IMR-90 (cell line): Measurements from ENCODE around the gene RAD51AP1. TPM values are rescaled to one million over a fixed set of nuclear protein-coding genes. Genes with fewer than 3 reads are reported as not detected.
A peak's percentile ranks its signal among the peaks of the same experiment; 100 is the strongest.

Experiments
- ATAC-seq: fragments of 200-7000 bp; cut with Tn5 transposase; 2 replicates; pipeline ENCODE4 v1.9.1; 2020; ENCODE audit warnings: low read depth, mild to moderate bottlenecking, moderate library complexity
- BruUV-seq: library from RNA; stranded (reverse); fragments of 400-500 nt; replicated peaks from 2 replicates; lab custom pipeline; 2021; lab: Mats Ljungman, UMichigan
- CTCF ChIA-PET: fragments of 300-600 bp; formaldehyde crosslinking; extraction: SDS; loops from one replicate; lab custom pipeline; 2021; ENCODE audit warnings: antibody characterized with exemption; lab: Yijun Ruan, JAX
- POLR2A ChIA-PET: fragments of 300-600 bp; sonication (Branson Sonifier 250); formaldehyde crosslinking; loops from one replicate; lab custom pipeline; 2022; ENCODE audit warnings: antibody characterized with exemption; ENCODE audit not compliant: unreplicated experiment; lab: Charles Lee
- DNase-seq: peaks from one replicate; pipeline ENCODE4 v3.0.0; 2013
- H2AFZ ChIP-seq: replicated peaks from 2 replicates; pipeline ENCODE3; 2013; ENCODE audit warnings: low read length, mild to moderate bottlenecking; ENCODE audit not compliant: poor library complexity
- H2AK5ac ChIP-seq: 2 replicates; pipeline ENCODE4 v1.6.1; 2013; ENCODE audit warnings: low read depth, low read length, inconsistent platforms
- H2AK9ac ChIP-seq: replicated peaks from 2 replicates; pipeline ENCODE3; 2013; ENCODE audit warnings: mild to moderate bottlenecking, low read depth, low read length, moderate library complexity; ENCODE audit not compliant: poor library complexity
- H2BK120ac ChIP-seq: 2 replicates; pipeline ENCODE4 v1.6.1; 2013; ENCODE audit warnings: low read depth, low read length, inconsistent platforms
- H2BK15ac ChIP-seq: 3 replicates; pipeline ENCODE4 v1.6.1; 2013; ENCODE audit warnings: low read depth, low read length, inconsistent platforms
- H2BK20ac ChIP-seq: 2 replicates; pipeline ENCODE4 v1.6.1; 2013; ENCODE audit warnings: low read depth, mild to moderate bottlenecking, inconsistent platforms, low read length, moderate library complexity
- H2BK5ac ChIP-seq: 2 replicates; pipeline ENCODE4 v1.6.1; 2013; ENCODE audit warnings: mild to moderate bottlenecking, low read depth, low read length, inconsistent platforms; ENCODE audit not compliant: poor library complexity, severe bottlenecking
- H3K14ac ChIP-seq: replicated peaks from 2 replicates; pipeline ENCODE4 v1.6.1; 2013; ENCODE audit warnings: low read depth, low read length, inconsistent platforms
- H3K18ac ChIP-seq: 2 replicates; pipeline ENCODE4 v1.6.1; 2013; ENCODE audit warnings: low read depth, low read length, control low read depth
- H3K23ac ChIP-seq: 2 replicates; pipeline ENCODE4 v1.6.1; 2013; ENCODE audit warnings: low read depth, low read length, inconsistent platforms
- H3K27ac ChIP-seq: 2 replicates; pipeline ENCODE4 v1.5.1; 2013; ENCODE audit warnings: mild to moderate bottlenecking, control low read depth, low read length; ENCODE audit not compliant: insufficient read depth
- H3K27me3 ChIP-seq: 2 replicates; pipeline ENCODE4 v1.6.1; 2013; ENCODE audit warnings: low read length; ENCODE audit not compliant: control insufficient read depth, insufficient read depth
- H3K36me3 ChIP-seq: 2 replicates; pipeline ENCODE4 v1.6.1; 2013; ENCODE audit warnings: low read length, mixed read lengths; ENCODE audit not compliant: control insufficient read depth, insufficient read depth
- H3K4ac ChIP-seq: 2 replicates; pipeline ENCODE4 v1.6.1; 2013; ENCODE audit warnings: low read depth, low read length, inconsistent platforms
- H3K4me1 ChIP-seq: 2 replicates; pipeline ENCODE4 v1.6.1; 2013; ENCODE audit warnings: low read length, mixed read lengths; ENCODE audit not compliant: control insufficient read depth, insufficient read depth
- H3K4me2 ChIP-seq: 2 replicates; pipeline ENCODE4 v1.6.1; 2013; ENCODE audit warnings: low read depth, mild to moderate bottlenecking, control low read depth, low read length, moderate library complexity
- H3K4me3 ChIP-seq: 2 replicates; pipeline ENCODE4 v1.5.1; 2013; ENCODE audit warnings: low read depth, mild to moderate bottlenecking, control low read depth, low read length, moderate library complexity; ENCODE audit not compliant: insufficient read depth
- H3K56ac ChIP-seq: 2 replicates; pipeline ENCODE4 v1.6.1; 2013; ENCODE audit warnings: low read length, inconsistent platforms; ENCODE audit not compliant: insufficient read depth; ENCODE audit errors: extremely low read depth
- H3K79me1 ChIP-seq, 2 experiments: 2 replicates each; pipeline ENCODE4 v1.6.1; 2013; ENCODE audit warnings: low read length in 2 of 2, inconsistent platforms in 1 of 2, low read depth in 1 of 2
- H3K9ac ChIP-seq: 2 replicates; pipeline ENCODE4 v1.6.1; 2013; ENCODE audit warnings: low read depth, low read length, control low read depth
- H3K9me1 ChIP-seq: 2 replicates; pipeline ENCODE4 v1.6.1; 2013; ENCODE audit warnings: low read length, inconsistent platforms; ENCODE audit not compliant: insufficient read depth
- H3K9me3 ChIP-seq: 2 replicates; pipeline ENCODE4 v1.6.1; 2013; ENCODE audit warnings: low read length; ENCODE audit not compliant: control insufficient read depth, insufficient read depth
- H4K20me1 ChIP-seq: 2 replicates; pipeline ENCODE4 v1.6.1; 2013; ENCODE audit warnings: low read length, inconsistent platforms; ENCODE audit not compliant: insufficient read depth
- H4K5ac ChIP-seq: 2 replicates; pipeline ENCODE4 v1.6.1; 2013; ENCODE audit warnings: mild to moderate bottlenecking, low read depth, low read length, control low read depth
- H4K8ac ChIP-seq, 2 experiments: 2 replicates each; pipeline ENCODE4 v1.6.1; 2013; ENCODE audit warnings: low read depth in 2 of 2, low read length in 2 of 2, control low read depth in 1 of 2, inconsistent platforms in 1 of 2
- H4K91ac ChIP-seq: 2 replicates; pipeline ENCODE4 v1.6.1; 2013; ENCODE audit warnings: low read depth, low read length, inconsistent platforms; ENCODE audit not compliant: insufficient read depth
- CEBPB ChIP-seq: IDR thresholded peaks from 2 replicates; pipeline ENCODE4 v1.6.1; 2012; ENCODE audit warnings: low read depth, low read length, improper control_type of control experiment
- CHD1 ChIP-seq: IDR thresholded peaks from 2 replicates; pipeline ENCODE4 v1.6.1; 2012; ENCODE audit warnings: low read depth, low read length, improper control_type of control experiment
- MAZ ChIP-seq: IDR thresholded peaks from 2 replicates; pipeline ENCODE4 v1.6.1; 2012; ENCODE audit warnings: low read depth, mild to moderate bottlenecking, low read length, improper control_type of control experiment, moderate library complexity, borderline replicate concordance
- RCOR1 ChIP-seq: IDR thresholded peaks from 2 replicates; pipeline ENCODE4 v1.6.1; 2012; ENCODE audit warnings: mild to moderate bottlenecking, low read length, improper control_type of control experiment; ENCODE audit not compliant: insufficient replicate concordance
- WGBS, 2 experiments: methylation state at CpG; one replicate each; pipeline versions ENCODE4 v1.1.5 to v1.1.7; 2013; ENCODE audit warnings: missing lambda C conversion rate in 2 of 2; ENCODE audit not compliant: insufficient read length in 1 of 2; ENCODE audit errors: extremely low coverage in 2 of 2; 5-methylcytosine and 5-hydroxymethylcytosine counted together
- dilution Hi-C: fragments of 300-500 bp; cut with HindIII; formaldehyde crosslinking; loops from one replicate; pipeline ENCODE4 v1.14.3; 2018; ENCODE audit warnings: low sequenced_read_pairs; ENCODE audit not compliant: unreplicated experiment
- in situ Hi-C: fragments of 300-500 bp; cut with MboI; formaldehyde crosslinking; loops from 3 replicates; pipeline ENCODE4 v1.14.3; 2019; ENCODE audit warnings: low sequenced_read_pairs, inconsistent platforms, mixed read lengths
- intact Hi-C: fragments of 100-400 bp; cut with micrococcal nuclease; formaldehyde crosslinking; loops from 2 replicates; pipeline ENCODE4 v1.10.0; 2022
- polyA plus RNA-seq, 3 experiments: library from polyadenylated mRNA; depleted of rRNA; stranded (reverse); fragments of >200 nt; gene quantifications; 2 replicates each; pipeline ENCODE4 v1.2.3, GENCODE V29; 2012; ENCODE audit warnings: low replicate concordance in 1 of 3
- total RNA-seq: library from RNA; depleted of rRNA; stranded (reverse); fragments of >200 nt; gene quantifications from 2 replicates; pipeline ENCODE4 v1.2.3, GENCODE V29; 2012
- TF ChIP-seq, protein P1 (sequence below): fragments of 150-350 bp; IDR thresholded peaks from 2 replicates; pipeline ENCODE4 v1.6.1; 2016; ENCODE audit warnings: low read depth, mild to moderate bottlenecking, low read length, moderate library complexity, borderline replicate concordance

Gene RAD51AP1
- total and polyA plus RNA-seq, 2 of the 4 experiments (the other 2 are of a cell fraction): 6.5 to 10.2 TPM

DNA sequence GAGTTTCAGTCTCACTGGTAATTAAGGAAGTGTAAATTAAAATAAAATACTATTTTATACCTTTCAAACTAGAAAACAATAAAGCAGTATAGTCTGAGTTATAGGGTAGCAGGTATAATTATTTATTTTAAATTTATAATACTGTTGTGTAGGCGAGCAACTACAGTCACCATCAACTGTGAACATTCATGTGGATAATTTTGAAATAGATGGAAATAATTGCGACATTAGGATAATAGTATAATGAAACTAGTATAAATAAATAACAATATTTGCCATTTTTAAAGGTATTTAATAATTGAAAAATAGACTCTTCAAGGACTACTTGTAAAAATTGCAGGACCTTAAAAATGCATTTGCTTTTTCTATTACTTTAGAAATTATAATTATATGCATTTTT, 19.5 kb downstream of the RAD51AP1 start:
- Histone ChIP-seq H4K91ac (no peak overlapping the region), H4K5ac (no peak overlapping the region), H4K20me1 (no peaks in the 10 kb centered on the region), H2AK5ac (no peak overlapping the region), H2BK120ac (no peak overlapping the region), H3K9me1 (no peaks in the 10 kb centered on the region), H4K8ac (no peak overlapping the region), H3K23ac (no peak overlapping the region), H3K4me3 (no peak overlapping the region), H2BK5ac (no peak overlapping the region), H3K36me3 (peaks cover 3% of the 10 kb centered on the region; the same call in 1 of the 2 replicates), H3K27ac (no peak overlapping the region), H3K79me1 (no peaks in the 10 kb centered on the region; a peak in 1 of 4 replicates), H3K4me1 (no peaks in the 10 kb centered on the region), H3K4ac (no peak overlapping the region), H2BK15ac (no peak overlapping the region), H3K9me3 (no peaks in the 10 kb centered on the region), H2AFZ (no peak overlapping the region), H3K27me3 (no peaks in the 10 kb centered on the region), H2AK9ac (no peak overlapping the region), H3K9ac (no peak overlapping the region), H3K14ac (no peak overlapping the region), H2BK20ac (no peak overlapping the region), H3K4me2 (no peak overlapping the region), H3K56ac (no peak overlapping the region), H3K18ac (no peak overlapping the region)
- in situ Hi-C loops: no loop called here
- no peak for DNase-seq
- intact Hi-C loops: no loop called here
- no CpG with 5 or more reads among the region's 2 CpGs for WGBS, 2 experiments
- POLR2A ChIA-PET: no interaction called here
- CTCF ChIA-PET: no interaction called here
- dilution Hi-C loops: no loop called here
- no peak for TF ChIP-seq RCOR1
- no peak for TF ChIP-seq CHD1
- TF ChIP-seq, protein P1, sequence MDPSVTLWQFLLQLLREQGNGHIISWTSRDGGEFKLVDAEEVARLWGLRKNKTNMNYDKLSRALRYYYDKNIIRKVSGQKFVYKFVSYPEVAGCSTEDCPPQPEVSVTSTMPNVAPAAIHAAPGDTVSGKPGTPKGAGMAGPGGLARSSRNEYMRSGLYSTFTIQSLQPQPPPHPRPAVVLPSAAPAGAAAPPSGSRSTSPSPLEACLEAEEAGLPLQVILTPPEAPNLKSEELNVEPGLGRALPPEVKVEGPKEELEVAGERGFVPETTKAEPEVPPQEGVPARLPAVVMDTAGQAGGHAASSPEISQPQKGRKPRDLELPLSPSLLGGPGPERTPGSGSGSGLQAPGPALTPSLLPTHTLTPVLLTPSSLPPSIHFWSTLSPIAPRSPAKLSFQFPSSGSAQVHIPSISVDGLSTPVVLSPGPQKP: no peak
- no peak for TF ChIP-seq MAZ
- peak; percentile 7; the same call in 1 of the 2 replicates for TF ChIP-seq CEBPB
- no TSS peak for BruUV-seq
- no peak for ATAC-seq
